MCF 10A (cell line): Measurements from ENCODE around the gene A1BG. TPM values are rescaled to one million over a fixed set of nuclear protein-coding genes. Genes with fewer than 3 reads are reported as not detected.

Source experiments
- BruUV-seq: library from RNA; stranded (reverse); fragments of 400-500 nt; replicated peaks from 2 replicates; lab custom pipeline; 2021; lab: Mats Ljungman, UMichigan
- CTCF ChIA-PET: fragments of 300-600 bp; sonication (Branson Sonifier 250); formaldehyde crosslinking; extraction: SDS; loops from one replicate; lab custom pipeline; 2021; ENCODE audit warnings: antibody characterized with exemption, inconsistent platforms; lab: Yijun Ruan, JAX
- POLR2A ChIA-PET: fragments of 300-600, 350-650 bp; sonication (Branson Sonifier 250); formaldehyde crosslinking; extraction: SDS; loops from one replicate; lab custom pipeline; 2020; ENCODE audit warnings: antibody characterized with exemption, inconsistent platforms; lab: Yijun Ruan, JAX
- DNase-seq: peaks from one replicate; pipeline ENCODE4 v3.0.0-alpha.2; 2018; ENCODE audit not compliant: unreplicated experiment
- H3K27ac Mint-ChIP-seq: one replicate; pipeline ENCODE4 v1.8.0; 2022; ENCODE audit warnings: mild to moderate bottlenecking, low read depth, mixed read lengths; ENCODE audit not compliant: unreplicated experiment
- H3K27me3 Mint-ChIP-seq: one replicate; pipeline ENCODE4 v1.8.0; 2022; ENCODE audit warnings: mixed read lengths; ENCODE audit not compliant: insufficient read depth, unreplicated experiment
- H3K36me3 Mint-ChIP-seq: one replicate; pipeline ENCODE4 v1.8.0; 2022; ENCODE audit warnings: mild to moderate bottlenecking, moderate library complexity, mixed read lengths; ENCODE audit not compliant: insufficient read depth, unreplicated experiment
- H3K4me1 Mint-ChIP-seq: one replicate; pipeline ENCODE4 v1.8.0; 2022; ENCODE audit warnings: mixed read lengths; ENCODE audit not compliant: insufficient read depth, unreplicated experiment
- H3K4me3 Mint-ChIP-seq: one replicate; pipeline ENCODE4 v1.8.0; 2022; ENCODE audit warnings: mild to moderate bottlenecking, moderate library complexity, mixed read lengths; ENCODE audit not compliant: unreplicated experiment
- H3K9me3 Mint-ChIP-seq: one replicate; pipeline ENCODE4 v1.8.0; 2022; ENCODE audit warnings: mixed read lengths; ENCODE audit not compliant: unreplicated experiment
- CTCF ChIP-seq: fragments of 200-600 bp; IDR thresholded peaks from one replicate; pipeline ENCODE4 v1.8.0; 2022; ENCODE audit warnings: antibody characterized with exemption, mild to moderate bottlenecking; ENCODE audit not compliant: unreplicated experiment
- intact Hi-C: fragments of 100-400 bp; cut with micrococcal nuclease; formaldehyde crosslinking; loops from 2 replicates; pipeline ENCODE4 v1.14.1; 2022
- microRNA-seq: library from miRNA; unstranded; fragments of <30 nt; microRNA quantifications from one replicate; pipeline ENCODE4 v1.2.0, GENCODE V29; 2022
- total RNA-seq: library from RNA; stranded (reverse); gene quantifications from 2 replicates; pipeline ENCODE4 v1.2.3, GENCODE V29; 2022

Gene A1BG
- total RNA-seq, 1 experiment from 2014 or later, result 6.4 TPM

GRCh38 chr19:58300620-58301019 lies 52.7 kb downstream of the A1BG start:
- ChIA-PET CTCF (interaction anchor here (0.5 to 1.1 kb wide), 2 partner anchors 9 to 21 kb away, joined by 3 read pairs; no protein-coding TSS in a partner anchor), POLR2A (interaction anchor here (1.0 to 1.6 kb wide), 3 partner anchors 21 to 33 kb away, joined by 3 to 4 read pairs (median 4); partner anchors contain the start of gene ZSCAN22)
- H3K27ac Mint-ChIP-seq, result no peak overlapping the region
- BruUV-seq, result no TSS peak
- H3K4me1 Mint-ChIP-seq, result peaks cover 5% of the 10 kb centered on the region
- DNase-seq, result no peak
- TF ChIP-seq CTCF, result no peak
- no peaks in the 10 kb centered on the region for H3K27me3 Mint-ChIP-seq
- intact Hi-C loops, result no loop called here
- peaks cover 48% of the 10 kb centered on the region for H3K36me3 Mint-ChIP-seq
- H3K4me3 Mint-ChIP-seq, result no peak overlapping the region
- no peaks in the 10 kb centered on the region for H3K9me3 Mint-ChIP-seq

- no peaks in the 10 kb centered on the region for H3K4me1 Mint-ChIP-seq
- no peaks in the 10 kb centered on the region for H3K27me3 Mint-ChIP-seq
- H3K36me3 Mint-ChIP-seq, result peaks cover 78% of the 10 kb centered on the region
- BruUV-seq, result no TSS peak
- no peak for TF ChIP-seq CTCF
- intact Hi-C loops, result no loop called here
- POLR2A ChIA-PET, result interaction anchor here (1.4 kb wide), 1 partner anchor 9 kb away, joined by 3 read pairs; the partner anchor contains the start of gene ERVK3-1
- H3K9me3 Mint-ChIP-seq, result peaks cover 34% of the 10 kb centered on the region
- CTCF ChIA-PET, result interaction anchor here (1.1 kb wide), 1 partner anchor 38 kb away, joined by 3 read pairs; no protein-coding TSS in a partner anchor
- H3K4me3 Mint-ChIP-seq, result no peak overlapping the region
- DNase-seq, result no peak
- H3K27ac Mint-ChIP-seq, result no peak overlapping the region
Measured at GRCh38 chr19:58296104-58296503, 57.2 kb downstream of the A1BG start.

Small RNA genes lying within 50 kb of the gene (microRNA-seq; reads per million reads assigned to microRNA genes)
- gene MIR4754 (1.2 reads per million), gene MIR6806 (not detected)

Other genes with a start within 250 kb of the A1BG start
- gene ZNF329, start 202.7 kb downstream of the A1BG start, total RNA-seq, result 2.8 and 2.9 TPM in 2 replicates
- gene ZNF274, start 170.4 kb downstream of the A1BG start, total RNA-seq, result 21.1 and 27.1 TPM in 2 replicates
- 39.4 and 42.3 TPM in 2 replicates for gene ZNF544, start 124.6 kb downstream of the A1BG start, total RNA-seq
- gene ZNF8, start 74.5 kb downstream of the A1BG start, total RNA-seq, result 4.9 and 5.1 TPM in 2 replicates
- gene ERVK3-1, start 48.1 kb downstream of the A1BG start, total RNA-seq, result 63.1 and 64.6 TPM in 2 replicates
- gene ZSCAN22, start 26.5 kb downstream of the A1BG start, total RNA-seq, result 3.8 and 4.7 TPM in 2 replicates
- 3.2 and 3.9 TPM in 2 replicates for gene ZNF497, start 9.3 kb upstream of the A1BG start, total RNA-seq
- gene ZNF837, start 27.5 kb upstream of the A1BG start, total RNA-seq, result 1.5 and 1.7 TPM in 2 replicates
- 1,779 and 1,872 TPM in 2 replicates for gene RPS5, start 33.8 kb upstream of the A1BG start, total RNA-seq
- gene RNF225, start 42.2 kb upstream of the A1BG start, total RNA-seq, result 0.63 and 0.98 TPM in 2 replicates
- 14.6 and 18.1 TPM in 2 replicates for gene ZNF584, start 55.2 kb upstream of the A1BG start, total RNA-seq
- gene ZNF132, start 86.7 kb upstream of the A1BG start, total RNA-seq, result not detected in 2 replicates
- 4.7 and 7.2 TPM in 2 replicates for gene ZNF324B, start 98.1 kb upstream of the A1BG start, total RNA-seq
- 6.5 and 7.9 TPM in 2 replicates for gene ZNF324, start 113.6 kb upstream of the A1BG start, total RNA-seq
- gene ZNF446, start 122.9 kb upstream of the A1BG start, total RNA-seq, result 8.3 and 10.3 TPM in 2 replicates
- 14.7 and 22.5 TPM in 2 replicates for gene SLC27A5, start 158.5 kb upstream of the A1BG start, total RNA-seq
- 12.8 and 15.0 TPM in 2 replicates for gene ZBTB45, start 166.3 kb upstream of the A1BG start, total RNA-seq
- gene TRIM28, start 190.6 kb upstream of the A1BG start, total RNA-seq, result 236 and 290 TPM in 2 replicates
- gene CHMP2A, start 201.6 kb upstream of the A1BG start, total RNA-seq, result 154 and 184 TPM in 2 replicates
- 149 and 158 TPM in 2 replicates for gene UBE2M, start 205.1 kb upstream of the A1BG start, total RNA-seq
- 50.7 and 51.9 TPM in 2 replicates for gene MZF1, start 219.8 kb upstream of the A1BG start, total RNA-seq